ENCODE measurements around the gene MDH2. TPM values are rescaled to one million over a fixed set of nuclear protein-coding genes. Genes with fewer than 3 reads are reported as not detected.

Gene MDH2
- total and polyA plus RNA-seq, 4 donors, result 54.6 to 276 (median 166) TPM

GRCh38 chr7:76064208-76064970 lies 16.5 kb downstream of the MDH2 start:
- Histone ChIP-seq H3K4me3 (ENCODE audit: low read depth, low read length) (no peak overlapping the region), H3K36me3 (ENCODE audit: control insufficient read depth, insufficient read depth, low read length) (peaks cover 79% of the 10 kb centered on the region)
- 95% methylated on average over 16 of the region's 24 CpGs for WGBS (ENCODE audit: insufficient coverage)

DNA sequence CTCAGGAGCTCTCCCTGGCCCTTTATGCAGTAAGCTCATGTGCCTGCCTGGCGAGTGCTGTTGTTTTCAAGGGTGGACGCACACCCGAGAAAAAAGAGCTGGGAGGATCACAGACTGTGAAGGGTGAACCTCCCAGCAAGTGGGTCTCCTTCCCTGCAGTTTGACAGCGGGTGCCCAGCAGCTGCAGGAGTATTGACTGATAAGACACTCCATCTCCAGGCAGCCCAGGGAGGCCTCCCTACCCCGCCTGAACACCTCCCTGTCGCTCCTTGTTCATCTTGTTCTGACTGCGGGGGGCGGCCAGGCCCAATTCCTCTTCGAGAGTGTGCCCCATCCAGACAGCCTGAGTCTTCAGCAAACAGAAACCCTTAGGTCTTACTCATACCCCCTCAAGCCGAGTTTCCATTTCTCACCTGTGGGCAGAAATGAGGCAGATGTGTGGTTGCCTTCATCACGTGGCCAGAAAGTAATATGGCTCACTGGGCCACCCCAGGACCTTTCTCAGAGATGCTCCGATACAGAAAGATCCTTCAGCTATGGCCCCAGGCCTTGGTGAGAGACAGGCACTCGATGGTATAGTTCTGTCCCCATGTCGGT lies 17.2 kb downstream of the MDH2 start:
- no peak overlapping the region for H3K4me3 ChIP-seq (ENCODE audit: low read depth, low read length)
- no peaks in the 10 kb centered on the region for H3K27me3 ChIP-seq (ENCODE audit: control insufficient read depth, insufficient read depth, low read length)
- 93% methylated on average over 10 of the region's 14 CpGs for WGBS (ENCODE audit: insufficient coverage)
- H3K27ac ChIP-seq (ENCODE audit: low read depth, low read length), result no peak overlapping the region
- H3K36me3 ChIP-seq (ENCODE audit: control insufficient read depth, insufficient read depth, low read length), result peaks cover 72% of the 10 kb centered on the region
- H3K9me3 ChIP-seq (ENCODE audit: control insufficient read depth, insufficient read depth, low read length), result no peaks in the 10 kb centered on the region
- H3K4me1 ChIP-seq (ENCODE audit: control insufficient read depth, insufficient read depth, low read length), result no peaks in the 10 kb centered on the region
- DNase-seq (ENCODE audit: low read depth in 4 of 6, low spot score in 6 of 6), result no peak

More at GRCh38 chr7:76064208-76064970, 16.5 kb downstream of the MDH2 start:
- Histone ChIP-seq H3K27ac (ENCODE audit: low read depth, low read length) (no peak overlapping the region), H3K9me3 (ENCODE audit: control insufficient read depth, insufficient read depth, low read length) (no peaks in the 10 kb centered on the region), H3K27me3 (ENCODE audit: control insufficient read depth, insufficient read depth, low read length) (no peaks in the 10 kb centered on the region), H3K4me1 (ENCODE audit: control insufficient read depth, insufficient read depth, low read length) (no peaks in the 10 kb centered on the region)
- no peak for DNase-seq (ENCODE audit: low read depth in 4 of 6, low spot score in 6 of 6)

DNA sequence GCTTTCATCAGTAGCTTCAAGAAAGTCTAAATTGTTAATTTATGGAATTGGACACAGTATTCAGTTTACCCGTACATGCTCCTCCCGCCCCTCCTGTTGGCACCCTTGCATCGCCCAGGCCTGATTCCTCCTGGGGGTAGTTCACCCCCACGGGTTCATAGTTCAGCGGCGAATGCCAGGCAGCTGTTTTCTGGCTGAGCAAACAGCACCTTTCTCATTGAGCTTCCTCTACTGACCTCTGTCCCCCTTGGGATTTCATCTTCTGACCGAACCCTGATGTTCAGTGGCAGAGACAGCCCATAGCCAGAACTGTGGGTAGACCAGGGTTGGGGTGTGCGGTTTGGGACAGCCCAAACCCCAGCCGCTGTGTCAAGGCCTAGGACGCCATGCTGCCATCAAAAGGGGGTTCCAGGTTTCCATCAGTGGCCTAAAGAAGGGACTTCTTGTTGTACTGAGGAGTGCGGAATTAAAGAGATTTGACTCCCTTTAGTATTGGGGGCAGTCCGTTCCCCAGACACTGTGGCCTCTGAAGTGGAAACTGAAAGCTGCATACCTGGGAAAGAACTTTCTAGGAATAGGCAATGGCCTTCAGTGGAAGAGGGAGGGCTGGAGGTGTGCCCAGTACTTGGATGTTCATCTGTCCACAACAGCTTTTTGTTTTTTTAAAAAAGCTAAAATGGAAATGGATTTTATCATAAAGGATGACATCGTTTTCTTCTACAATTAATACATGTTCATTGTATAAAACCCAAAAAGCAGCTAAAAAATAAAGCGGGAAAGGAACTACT lies 19.0 kb downstream of the MDH2 start:
- Histone ChIP-seq H3K9me3 (ENCODE audit: control insufficient read depth, insufficient read depth, low read length) (no peaks in the 10 kb centered on the region), H3K4me3 (ENCODE audit: low read depth, low read length) (no peak overlapping the region), H3K27me3 (ENCODE audit: control insufficient read depth, insufficient read depth, low read length) (no peaks in the 10 kb centered on the region), H3K36me3 (ENCODE audit: control insufficient read depth, insufficient read depth, low read length) (peaks cover 54% of the 10 kb centered on the region), H3K4me1 (ENCODE audit: control insufficient read depth, insufficient read depth, low read length) (no peaks in the 10 kb centered on the region), H3K27ac (ENCODE audit: low read depth, low read length) (no peak overlapping the region)
- no peak for DNase-seq (ENCODE audit: low read depth in 4 of 6, low spot score in 6 of 6)
- 86% methylated on average over 10 of the region's 14 CpGs for WGBS (ENCODE audit: insufficient coverage)

DNA sequence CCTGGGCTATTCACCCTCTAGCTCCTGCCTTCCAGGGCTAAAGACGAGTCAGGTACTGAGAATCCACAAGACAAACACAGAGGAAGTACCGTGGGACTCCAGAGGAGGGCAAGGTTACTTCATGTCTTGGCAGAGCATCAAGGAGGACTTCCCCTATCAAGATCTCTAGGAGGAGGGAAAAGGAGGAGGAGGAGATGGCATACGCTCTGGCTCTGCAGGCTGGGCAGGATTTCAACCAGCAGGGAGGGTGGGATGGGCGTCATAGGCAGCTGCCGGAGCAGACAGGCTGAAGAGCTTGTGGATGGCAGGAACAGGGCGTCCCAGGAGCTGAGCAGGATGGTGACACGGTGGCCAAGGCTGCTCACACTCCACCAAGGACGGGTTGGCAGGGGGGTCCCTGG lies 21.3 kb downstream of the MDH2 start:
- H3K9me3 ChIP-seq (ENCODE audit: control insufficient read depth, insufficient read depth, low read length), result no peaks in the 10 kb centered on the region
- H3K4me1 ChIP-seq (ENCODE audit: control insufficient read depth, insufficient read depth, low read length), result no peaks in the 10 kb centered on the region
- peaks cover 32% of the 10 kb centered on the region for H3K36me3 ChIP-seq (ENCODE audit: control insufficient read depth, insufficient read depth, low read length)
- H3K27me3 ChIP-seq (ENCODE audit: control insufficient read depth, insufficient read depth, low read length), result no peaks in the 10 kb centered on the region
- WGBS (ENCODE audit: insufficient coverage), result 46% methylated on average over 7 of the region's 8 CpGs
- H3K4me3 ChIP-seq (ENCODE audit: low read depth, low read length), result no peak overlapping the region
- peak in 2 of 6 donors; percentile 60 for DNase-seq (ENCODE audit: low read depth in 4 of 6, low spot score in 6 of 6)
- no peak overlapping the region for H3K27ac ChIP-seq (ENCODE audit: low read depth, low read length)

GRCh38 chr7:76071316-76072242 lies 23.7 kb downstream of the MDH2 start:
- no peaks in the 10 kb centered on the region for H3K4me1 ChIP-seq (ENCODE audit: control insufficient read depth, insufficient read depth, low read length)
- no peaks in the 10 kb centered on the region for H3K9me3 ChIP-seq (ENCODE audit: control insufficient read depth, insufficient read depth, low read length)
- H3K36me3 ChIP-seq (ENCODE audit: control insufficient read depth, insufficient read depth, low read length), result peaks cover 15% of the 10 kb centered on the region
- DNase-seq (ENCODE audit: low read depth in 4 of 6, low spot score in 6 of 6), result no peak
- H3K27ac ChIP-seq (ENCODE audit: low read depth, low read length), result no peak overlapping the region
- no peaks in the 10 kb centered on the region for H3K27me3 ChIP-seq (ENCODE audit: control insufficient read depth, insufficient read depth, low read length)
- H3K4me3 ChIP-seq (ENCODE audit: low read depth, low read length), result no peak overlapping the region
- 87% methylated on average over 45 of the region's 47 CpGs for WGBS (ENCODE audit: insufficient coverage)

DNA sequence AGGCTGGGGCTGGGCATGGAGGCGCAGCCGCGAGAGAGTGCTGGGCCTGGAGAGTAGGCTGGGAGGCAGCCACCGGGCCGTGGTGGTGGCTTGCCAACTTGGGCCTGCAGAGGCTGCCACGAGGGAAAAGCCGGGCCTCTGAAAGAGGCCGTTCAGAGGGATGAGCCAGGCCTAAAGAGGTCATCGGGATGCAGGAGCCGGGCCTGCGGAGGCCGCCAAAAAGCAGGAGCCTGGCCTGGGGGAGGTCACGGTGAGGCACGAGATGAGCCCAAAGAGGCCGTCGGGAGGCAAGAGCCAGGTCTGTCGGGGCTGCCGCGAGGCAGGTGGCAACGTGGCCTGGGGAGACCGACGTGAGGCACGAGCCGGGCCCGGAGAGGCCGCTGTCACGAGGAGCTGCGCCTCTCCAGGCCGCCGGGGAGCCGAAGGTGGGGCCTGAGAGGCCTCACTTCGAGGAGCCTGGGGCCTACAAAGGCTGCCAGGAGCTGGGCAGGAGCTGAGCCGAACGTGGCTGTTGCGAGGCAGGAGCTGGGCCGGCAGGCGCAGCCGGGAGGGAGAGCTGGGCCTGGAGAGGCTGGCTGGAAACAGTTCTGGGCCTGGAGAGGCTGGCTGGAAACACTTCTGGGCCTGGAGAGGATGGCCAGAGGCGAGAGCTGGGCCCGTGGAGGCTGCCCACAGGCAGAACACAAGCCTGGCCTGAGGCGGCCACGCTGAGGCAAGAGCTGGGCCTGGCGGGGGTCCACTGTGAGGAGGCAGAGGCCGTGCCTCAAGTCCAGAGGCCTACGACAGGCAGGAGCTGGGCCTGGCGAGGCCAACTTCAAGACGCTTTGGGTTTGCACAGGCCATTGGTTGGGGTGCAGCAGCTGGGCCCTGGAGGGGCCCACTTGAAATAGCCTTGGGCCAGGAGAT lies 24.6 kb downstream of the MDH2 start:
- no peak overlapping the region for H3K4me3 ChIP-seq (ENCODE audit: low read depth, low read length)
- DNase-seq (ENCODE audit: low read depth in 4 of 6, low spot score in 6 of 6), result no peak
- H3K9me3 ChIP-seq (ENCODE audit: control insufficient read depth, insufficient read depth, low read length), result no peaks in the 10 kb centered on the region
- no peaks in the 10 kb centered on the region for H3K27me3 ChIP-seq (ENCODE audit: control insufficient read depth, insufficient read depth, low read length)
- no peaks in the 10 kb centered on the region for H3K4me1 ChIP-seq (ENCODE audit: control insufficient read depth, insufficient read depth, low read length)
- peaks cover 8% of the 10 kb centered on the region for H3K36me3 ChIP-seq (ENCODE audit: control insufficient read depth, insufficient read depth, low read length)
- 95% methylated on average over 47 of the region's 47 CpGs for WGBS (ENCODE audit: insufficient coverage)
- H3K27ac ChIP-seq (ENCODE audit: low read depth, low read length), result no peak overlapping the region

DNA sequence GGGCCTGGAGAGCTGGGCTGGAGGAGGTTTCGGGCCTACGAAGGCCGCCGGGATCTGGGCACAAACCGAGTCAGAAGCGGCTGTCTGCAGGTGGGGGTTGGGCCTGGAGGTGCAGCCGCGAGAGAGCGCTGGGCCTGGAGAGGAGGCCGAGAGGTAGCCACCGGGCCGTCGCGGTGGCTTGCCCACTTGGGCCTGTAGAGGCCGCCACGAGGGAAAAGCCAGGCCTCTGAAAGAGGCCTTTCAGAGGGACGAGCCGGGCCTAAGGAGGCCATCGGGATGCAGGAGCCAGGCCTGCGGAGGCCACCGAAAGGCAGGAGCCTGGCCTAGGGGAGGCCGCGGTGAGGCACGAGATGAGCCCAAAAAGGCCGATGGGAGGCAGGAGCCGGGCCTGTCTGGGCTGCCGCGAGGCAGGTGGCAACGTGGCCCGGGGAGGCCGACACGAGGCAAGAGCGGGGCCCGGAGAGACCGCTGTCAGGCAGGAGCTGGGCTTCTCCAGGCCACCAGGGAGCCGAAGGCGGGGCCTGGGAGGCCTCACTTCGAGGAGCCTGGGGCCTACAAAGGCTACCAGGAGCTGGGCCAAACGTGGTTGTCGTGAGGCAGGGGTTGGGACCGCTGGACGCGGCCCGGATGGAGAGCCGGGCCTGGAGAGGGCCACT lies 25.6 kb downstream of the MDH2 start:
- Histone ChIP-seq H3K4me3 (ENCODE audit: low read depth, low read length) (no peak overlapping the region), H3K27ac (ENCODE audit: low read depth, low read length) (no peak overlapping the region), H3K36me3 (ENCODE audit: control insufficient read depth, insufficient read depth, low read length) (peaks cover 5% of the 10 kb centered on the region), H3K4me1 (ENCODE audit: control insufficient read depth, insufficient read depth, low read length) (no peaks in the 10 kb centered on the region), H3K9me3 (ENCODE audit: control insufficient read depth, insufficient read depth, low read length) (no peaks in the 10 kb centered on the region), H3K27me3 (ENCODE audit: control insufficient read depth, insufficient read depth, low read length) (no peaks in the 10 kb centered on the region)
- WGBS (ENCODE audit: insufficient coverage), result 88% methylated on average over 45 of the region's 45 CpGs
- no peak for DNase-seq (ENCODE audit: low read depth in 4 of 6, low spot score in 6 of 6)

DNA sequence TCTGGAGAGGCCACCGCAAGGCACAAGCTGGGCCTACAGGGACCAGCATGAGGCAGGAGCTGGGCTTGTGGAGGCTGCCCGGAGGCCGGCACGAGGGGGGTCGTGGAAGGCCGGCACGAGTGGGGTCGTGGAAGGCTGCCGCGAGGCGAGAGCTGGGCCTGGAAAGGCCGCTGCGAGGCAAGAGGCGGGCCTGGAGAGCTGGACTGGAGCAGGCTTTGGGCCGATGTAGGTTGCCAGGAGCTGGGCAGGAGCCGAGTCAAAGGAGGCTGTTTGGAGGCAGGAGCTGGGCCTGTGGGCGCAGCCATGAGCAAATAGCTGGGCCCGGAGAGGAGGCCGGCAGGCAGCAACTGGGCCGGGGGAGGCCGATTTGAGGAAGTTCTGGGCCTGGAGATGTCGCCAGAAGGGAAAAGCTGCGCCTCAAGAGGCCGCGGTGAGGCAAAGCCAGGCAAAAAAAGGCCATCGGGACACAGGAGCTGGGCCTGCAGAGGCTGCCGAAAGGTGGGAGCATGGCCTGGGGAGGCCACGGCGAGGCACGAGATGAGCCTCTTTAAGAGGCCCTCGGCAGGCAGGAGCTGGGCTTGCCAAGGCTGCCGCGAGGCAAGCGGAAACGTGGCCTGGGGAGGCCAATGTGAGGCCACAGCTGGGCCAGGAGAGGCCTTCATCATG lies 26.5 kb downstream of the MDH2 start:
- no peak overlapping the region for H3K4me3 ChIP-seq (ENCODE audit: low read depth, low read length)
- H3K9me3 ChIP-seq (ENCODE audit: control insufficient read depth, insufficient read depth, low read length), result no peaks in the 10 kb centered on the region
- no peak overlapping the region for H3K27ac ChIP-seq (ENCODE audit: low read depth, low read length)
- peaks cover 5% of the 10 kb centered on the region for H3K36me3 ChIP-seq (ENCODE audit: control insufficient read depth, insufficient read depth, low read length)
- H3K4me1 ChIP-seq (ENCODE audit: control insufficient read depth, insufficient read depth, low read length), result no peaks in the 10 kb centered on the region
- DNase-seq (ENCODE audit: low read depth in 4 of 6, low spot score in 6 of 6), result no peak
- no peaks in the 10 kb centered on the region for H3K27me3 ChIP-seq (ENCODE audit: control insufficient read depth, insufficient read depth, low read length)
- 96% methylated on average over 34 of the region's 35 CpGs for WGBS (ENCODE audit: insufficient coverage)

Data from spinal cord (tissue), 10 donors.